22Rv1 (cell line): ENCODE data around the gene TRPC6.

Experiments
- H3K27ac ChIP-seq: fragments of 450-650 bp; 2 replicates; pipeline ENCODE4 v1.5.1; 2017
- CTCF ChIP-seq: fragments of 450-650 bp; IDR thresholded peaks from 2 replicates; pipeline ENCODE4 v1.5.1; 2017; ENCODE audit warnings: mild to moderate bottlenecking
- ZFX ChIP-seq: fragments of 450-650 bp; IDR thresholded peaks from 2 replicates; pipeline ENCODE4 v1.6.1; 2017; ENCODE audit warnings: antibody characterized with exemption, borderline replicate concordance

Gene TRPC6

GRCh38 chr11:101583251-101584128, at the start of gene TRPC6:
Gene TRPC6, minus strand, starts transcription at chr11:101584007. Its CDS starts 504 bp downstream, at chr11:101583503.
- H3K27ac ChIP-seq = no peak within 1 kb of the TSS
- TF ChIP-seq ZFX (no peak), CTCF (no peak)

- H3K27ac ChIP-seq = no peak overlapping the region
- TF ChIP-seq ZFX (no peak), CTCF (no peak)
Measured at GRCh38 chr11:101620026-101620425, 36.2 kb upstream of the TRPC6 start.

GRCh38 chr11:101618709-101619108, 34.9 kb upstream of the TRPC6 start:
- no peak for TF ChIP-seq CTCF
- TF ChIP-seq ZFX = no peak
- no peak overlapping the region for H3K27ac ChIP-seq

GRCh38 chr11:101617735-101618332, 34.0 kb upstream of the TRPC6 start:
- TF ChIP-seq ZFX (no peak), CTCF (no peak)

GRCh38 chr11:101612481-101612880, 28.7 kb upstream of the TRPC6 start:
- TF ChIP-seq ZFX (no peak), CTCF (no peak)
- no peak overlapping the region for H3K27ac ChIP-seq

More at GRCh38 chr11:101617735-101618332, 34.0 kb upstream of the TRPC6 start:
- no peak overlapping the region for H3K27ac ChIP-seq

- TF ChIP-seq CTCF (no peak), ZFX (no peak)
Measured at GRCh38 chr11:101600924-101601323, 17.1 kb upstream of the TRPC6 start.

GRCh38 chr11:101586965-101587364, 3.2 kb upstream of the TRPC6 start:
- no peak for TF ChIP-seq CTCF
- no peak for TF ChIP-seq ZFX
- no peak overlapping the region for H3K27ac ChIP-seq

More at GRCh38 chr11:101600924-101601323, 17.1 kb upstream of the TRPC6 start:
- no peak overlapping the region for H3K27ac ChIP-seq
